HG03442 (cell line): Measurements from ENCODE around the gene ARHGAP1.

Experiments used
- ATAC-seq: cut with Tn5 transposase; IDR thresholded peaks from one replicate; pipeline ENCODE4 v1.9.1; 2021; ENCODE audit warnings: mild to moderate bottlenecking, moderate library complexity; ENCODE audit not compliant: unreplicated experiment

ARHGAP1 gene

DNA sequence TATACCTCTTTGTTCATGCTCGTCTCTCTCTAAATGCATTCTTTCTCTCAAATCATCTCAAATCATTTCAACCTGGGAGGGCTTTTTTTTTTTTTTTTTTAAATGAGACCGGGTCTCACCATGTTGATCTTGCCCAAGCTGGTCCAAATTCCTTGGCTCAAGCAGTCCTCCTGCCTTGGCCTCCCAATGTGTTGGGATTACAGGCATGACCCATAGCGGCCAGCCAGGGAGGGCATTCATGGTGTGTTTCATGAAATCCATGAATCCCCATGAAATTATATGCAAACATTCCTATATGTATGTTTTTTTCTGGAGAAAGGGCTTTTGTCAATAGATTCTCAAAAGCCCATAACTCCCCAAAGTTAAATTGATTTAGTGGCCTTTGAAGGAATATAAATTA, 56.9 kb downstream of the ARHGAP1 start:
- no peak for ATAC-seq

DNA sequence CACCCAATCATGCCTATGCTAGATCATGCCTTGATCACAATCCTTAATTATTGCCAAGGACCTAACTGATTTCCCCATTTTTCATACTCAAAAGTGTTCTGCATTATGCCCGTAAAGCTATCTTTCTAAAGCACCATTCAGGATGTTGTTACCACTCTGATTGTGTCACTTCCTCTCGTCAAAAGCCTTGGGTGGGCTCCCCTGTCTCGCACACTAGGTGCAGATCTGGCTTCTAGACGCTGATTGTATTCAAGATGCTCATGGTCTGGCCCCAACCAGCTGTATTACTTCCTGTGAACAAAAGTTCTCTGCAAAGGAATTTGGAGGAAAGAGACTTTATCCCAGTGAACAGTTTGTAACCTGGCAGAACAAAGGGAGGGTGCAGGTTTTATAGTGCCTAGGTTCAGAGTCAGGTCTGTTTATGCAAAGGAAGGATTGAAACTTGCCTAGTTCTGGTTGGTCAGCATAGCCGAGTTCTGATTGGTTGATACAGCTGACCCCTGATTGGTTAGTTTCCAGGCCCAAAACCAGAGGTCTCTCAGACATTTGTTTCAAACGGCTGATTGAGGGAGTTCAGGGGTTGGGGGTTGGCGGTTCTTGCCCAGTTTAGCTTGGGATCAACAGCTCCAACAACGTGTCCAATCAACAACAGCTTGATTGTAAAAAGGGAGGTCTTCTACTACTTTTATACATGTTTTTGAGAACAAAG, 57.6 kb downstream of the ARHGAP1 start:
- no peak for ATAC-seq

- no peak for ATAC-seq
Observed at GRCh38 chr11:46641639-46642038, 58.8 kb downstream of the ARHGAP1 start.

GRCh38 chr11:46640036-46640788, 60.2 kb downstream of the ARHGAP1 start:
- no peak for ATAC-seq

GRCh38 chr11:46639197-46639839, 61.1 kb downstream of the ARHGAP1 start:
- no peak for ATAC-seq

GRCh38 chr11:46637546-46637945, 62.9 kb downstream of the ARHGAP1 start:
- ATAC-seq: no peak

- ATAC-seq: no peak
Observed at GRCh38 chr11:46635557-46636139, 64.8 kb downstream of the ARHGAP1 start.

DNA sequence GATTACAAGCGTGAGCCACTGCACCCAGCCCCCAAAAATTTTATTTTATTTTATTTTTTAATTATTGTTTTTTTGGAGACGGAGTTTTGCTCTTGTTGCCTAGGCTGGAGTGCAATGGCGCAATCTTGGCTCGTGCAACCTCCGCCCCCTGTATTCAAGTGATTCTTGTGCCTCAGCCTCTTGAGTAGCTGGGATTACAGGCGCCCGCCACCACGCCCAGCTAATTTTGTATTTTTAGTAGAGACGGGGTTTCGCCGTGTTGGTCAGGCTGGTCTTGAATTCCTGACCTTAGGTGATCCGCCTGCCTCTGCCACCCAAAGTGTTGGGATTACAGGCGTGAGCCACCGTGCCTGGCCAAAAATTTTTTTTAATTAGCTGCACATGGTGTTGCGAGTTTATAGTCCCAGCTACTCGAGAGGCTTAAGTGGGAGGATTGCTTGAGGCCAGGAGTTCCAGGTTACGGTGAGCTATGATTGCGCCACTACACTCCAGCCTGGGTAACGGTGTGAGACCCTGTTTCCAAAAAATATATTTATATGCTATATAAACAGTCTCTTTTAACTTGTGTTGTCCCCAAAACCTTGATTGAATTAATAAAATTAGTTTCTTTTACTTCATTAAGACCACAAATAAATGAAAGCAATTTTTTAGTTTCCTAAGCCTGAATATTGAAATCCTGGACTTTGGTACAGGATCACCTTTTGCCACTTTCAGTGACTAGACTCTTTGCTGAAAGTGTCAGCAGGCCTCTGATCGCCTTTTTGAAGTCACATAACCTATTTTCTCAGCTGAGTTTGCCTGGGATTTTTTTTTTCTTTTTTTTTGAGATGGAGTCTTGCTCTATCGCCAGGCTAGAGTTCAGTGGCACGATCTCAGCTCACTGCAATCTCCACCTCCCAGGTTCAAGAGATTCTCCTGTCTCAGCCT, 66.9 kb downstream of the ARHGAP1 start:
- ATAC-seq: no peak

DNA sequence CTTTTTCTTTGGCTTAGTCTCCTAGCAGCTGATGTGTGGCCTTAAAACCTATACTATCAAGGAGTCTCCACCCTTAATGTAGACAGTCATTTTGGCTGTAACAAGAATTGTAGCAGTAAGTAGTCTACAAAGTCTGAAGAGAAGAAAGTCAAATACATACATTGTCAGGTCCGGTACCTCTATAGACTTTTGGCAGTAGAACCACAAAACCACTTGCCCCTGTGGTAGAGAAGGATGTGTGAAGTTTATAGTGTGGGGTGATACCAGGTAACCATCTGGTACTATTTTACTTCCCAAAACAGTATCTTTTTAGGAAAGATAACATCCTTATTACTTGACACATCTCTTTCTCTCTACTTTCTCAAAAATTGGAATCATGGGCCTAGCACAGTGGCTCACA, 67.9 kb downstream of the ARHGAP1 start:
- ATAC-seq: no peak

- ATAC-seq: no peak
Observed at GRCh38 chr11:46631676-46632075, 68.7 kb downstream of the ARHGAP1 start.

DNA sequence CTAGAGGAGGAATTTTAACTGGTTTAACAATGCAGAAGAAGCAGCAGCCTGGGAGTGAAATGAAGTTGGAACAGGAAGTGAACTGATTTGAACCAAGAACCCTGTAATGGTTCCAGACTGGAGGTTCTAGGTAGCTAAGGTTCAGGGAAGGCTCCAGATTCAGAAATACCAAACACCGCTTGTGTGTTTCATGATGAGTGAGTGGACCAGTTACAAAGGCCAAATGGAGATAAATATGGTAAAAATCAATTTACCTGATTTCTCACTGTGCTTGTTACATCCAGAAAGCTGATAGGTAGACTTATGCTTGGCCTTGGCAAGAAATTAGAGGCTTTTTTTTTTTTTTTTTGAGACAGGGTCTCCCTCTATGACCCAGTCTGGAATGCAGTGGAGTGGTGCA, 70.2 kb downstream of the ARHGAP1 start:
- ATAC-seq: no peak

DNA sequence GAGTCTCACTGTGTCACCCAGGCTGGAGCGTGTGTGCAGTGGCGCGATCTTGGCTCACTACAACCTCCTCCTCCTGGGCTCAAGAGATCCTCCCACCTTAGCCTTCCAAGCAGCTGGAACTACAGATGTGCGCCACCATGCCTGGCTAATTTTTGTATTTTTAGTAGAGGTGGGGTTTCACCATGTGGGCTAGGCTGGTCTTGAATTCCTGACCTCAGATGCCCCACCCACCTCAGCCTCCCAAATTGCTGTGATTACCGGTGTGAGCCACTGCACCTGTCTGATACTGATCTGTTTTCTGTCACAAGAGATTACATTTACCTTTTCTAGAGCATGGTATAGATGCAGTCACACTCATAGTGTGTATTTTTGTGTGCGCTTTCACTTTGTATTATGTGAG, 71.5 kb downstream of the ARHGAP1 start:
- no peak for ATAC-seq
